Measurements from ENCODE around the gene CYP24A1.

Gene CYP24A1

GRCh38 chr20:54156981-54157835 is 16.6 kb downstream of the CYP24A1 start:
- no peak for DNase-seq (ENCODE audit: low read depth in 2 of 3, low spot score in 1 of 3)

DNA sequence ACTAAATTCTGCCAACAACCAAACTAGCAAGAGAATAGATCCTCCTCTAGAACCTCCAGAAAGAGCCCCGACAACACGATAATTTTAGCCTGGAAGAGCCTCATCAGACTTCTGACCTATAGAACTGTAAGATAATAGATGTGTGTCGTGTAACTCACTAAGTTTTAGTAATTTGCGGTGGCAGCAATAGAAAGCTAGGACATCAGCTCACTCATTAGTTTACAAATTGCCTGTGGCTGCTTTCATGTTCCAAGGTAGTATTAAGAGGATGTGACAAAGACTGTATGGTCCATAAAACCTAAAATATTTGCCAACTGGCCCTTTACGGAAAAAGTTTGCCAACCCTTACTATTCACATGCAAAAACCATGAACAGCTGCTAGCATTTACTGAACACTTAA is 17.3 kb downstream of the CYP24A1 start:
- DNase-seq (ENCODE audit: low read depth in 2 of 3, low spot score in 1 of 3) = no peak

DNA sequence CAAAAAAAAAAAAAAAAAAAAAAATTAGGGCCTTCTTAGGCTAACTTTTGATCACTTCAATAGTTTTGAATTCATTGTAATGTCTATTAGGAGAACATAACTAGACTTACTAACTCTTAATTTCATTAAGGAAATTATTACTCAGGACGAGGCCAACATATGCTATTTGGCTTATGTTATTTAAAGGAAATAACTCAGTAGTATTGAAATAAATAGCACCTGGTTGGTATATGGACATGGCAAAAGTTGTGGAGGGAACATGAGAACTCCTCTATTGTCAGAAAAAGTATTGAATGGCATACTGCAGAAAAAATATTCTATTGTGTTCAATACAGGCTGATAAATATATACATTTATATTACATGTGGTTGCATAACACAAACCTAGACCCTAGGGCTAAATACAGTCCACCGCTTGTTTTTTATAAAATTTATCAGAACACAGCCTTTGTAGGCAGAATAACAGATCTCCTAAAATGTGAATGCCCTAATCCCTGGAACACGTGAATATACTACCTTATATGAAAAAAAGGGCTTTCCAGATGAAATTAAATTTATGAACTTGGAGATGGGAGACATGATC is 18.0 kb downstream of the CYP24A1 start:
- DNase-seq (ENCODE audit: low read depth in 2 of 3, low spot score in 1 of 3) = no peak

DNA sequence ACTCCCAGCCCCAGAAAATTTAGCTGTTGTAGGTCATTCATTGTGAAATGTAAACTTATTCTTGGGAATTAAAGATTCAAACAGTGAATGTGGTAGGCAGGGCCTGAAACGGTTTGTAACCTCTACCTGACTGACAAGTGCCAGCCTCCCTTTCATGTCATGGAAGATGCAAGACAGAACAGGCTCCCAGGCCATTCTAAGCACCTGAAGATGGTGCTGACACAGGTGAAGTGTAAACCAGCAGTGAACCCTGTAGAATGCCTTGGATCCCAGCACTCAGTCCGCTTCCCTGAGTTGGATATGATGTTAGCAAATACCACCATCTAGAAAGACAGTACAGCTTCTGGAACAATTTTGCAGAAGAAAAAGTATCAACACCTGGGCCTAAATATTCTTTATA is 19.3 kb downstream of the CYP24A1 start:
- DNase-seq (ENCODE audit: low read depth in 2 of 3, low spot score in 1 of 3) = no peak

DNA sequence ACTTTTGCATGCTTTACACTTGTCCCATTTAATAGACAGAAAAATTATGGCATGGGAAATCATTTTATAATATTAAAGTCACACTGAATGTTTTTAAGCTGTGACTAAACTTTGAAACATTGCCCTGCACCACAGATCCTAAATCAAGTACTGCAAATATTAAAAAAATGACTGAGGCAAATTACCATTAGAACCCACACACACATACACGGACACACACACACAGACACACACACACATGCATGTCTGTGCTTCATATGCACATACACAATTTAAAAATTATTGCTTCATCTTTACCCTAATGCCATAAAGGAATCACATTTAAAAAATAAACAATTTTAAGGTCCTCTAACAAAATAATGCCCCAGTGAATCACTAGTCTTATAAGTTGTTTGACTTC is 19.9 kb downstream of the CYP24A1 start:
- no peak for DNase-seq (ENCODE audit: low read depth in 2 of 3, low spot score in 1 of 3)

- DNase-seq (ENCODE audit: low read depth in 2 of 3, low spot score in 1 of 3) = no peak
Measured at GRCh38 chr20:54153041-54153327, 20.8 kb downstream of the CYP24A1 start.

- no peak for DNase-seq (ENCODE audit: low read depth in 2 of 3, low spot score in 1 of 3)
Measured at GRCh38 chr20:54152227-54153040, 21.4 kb downstream of the CYP24A1 start.

- DNase-seq (ENCODE audit: low read depth in 2 of 3, low spot score in 1 of 3) = no peak
Measured at GRCh38 chr20:54151511-54152226, 22.1 kb downstream of the CYP24A1 start.

DNA sequence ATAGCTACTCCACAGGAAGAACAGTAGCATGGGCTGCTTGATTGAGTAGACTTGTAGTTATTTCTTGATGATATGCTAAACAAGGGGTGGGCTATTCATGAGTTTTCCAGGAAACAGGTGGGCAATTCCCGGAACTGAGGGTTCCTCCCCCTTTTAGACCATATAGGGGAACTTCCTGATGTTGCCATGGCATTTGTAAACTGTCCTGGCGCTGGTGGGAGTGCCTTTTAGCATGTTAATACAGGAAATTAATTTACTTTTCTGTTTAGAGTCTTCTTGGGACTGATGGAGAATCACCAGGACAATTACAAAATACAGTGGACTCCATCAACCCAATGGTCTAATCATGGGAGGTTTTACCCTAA is 22.7 kb downstream of the CYP24A1 start:
- no peak for DNase-seq (ENCODE audit: low read depth in 2 of 3, low spot score in 1 of 3)

- DNase-seq (ENCODE audit: low read depth in 2 of 3, low spot score in 1 of 3) = no peak
Measured at GRCh38 chr20:54149765-54150264, 24.0 kb downstream of the CYP24A1 start.

DNA sequence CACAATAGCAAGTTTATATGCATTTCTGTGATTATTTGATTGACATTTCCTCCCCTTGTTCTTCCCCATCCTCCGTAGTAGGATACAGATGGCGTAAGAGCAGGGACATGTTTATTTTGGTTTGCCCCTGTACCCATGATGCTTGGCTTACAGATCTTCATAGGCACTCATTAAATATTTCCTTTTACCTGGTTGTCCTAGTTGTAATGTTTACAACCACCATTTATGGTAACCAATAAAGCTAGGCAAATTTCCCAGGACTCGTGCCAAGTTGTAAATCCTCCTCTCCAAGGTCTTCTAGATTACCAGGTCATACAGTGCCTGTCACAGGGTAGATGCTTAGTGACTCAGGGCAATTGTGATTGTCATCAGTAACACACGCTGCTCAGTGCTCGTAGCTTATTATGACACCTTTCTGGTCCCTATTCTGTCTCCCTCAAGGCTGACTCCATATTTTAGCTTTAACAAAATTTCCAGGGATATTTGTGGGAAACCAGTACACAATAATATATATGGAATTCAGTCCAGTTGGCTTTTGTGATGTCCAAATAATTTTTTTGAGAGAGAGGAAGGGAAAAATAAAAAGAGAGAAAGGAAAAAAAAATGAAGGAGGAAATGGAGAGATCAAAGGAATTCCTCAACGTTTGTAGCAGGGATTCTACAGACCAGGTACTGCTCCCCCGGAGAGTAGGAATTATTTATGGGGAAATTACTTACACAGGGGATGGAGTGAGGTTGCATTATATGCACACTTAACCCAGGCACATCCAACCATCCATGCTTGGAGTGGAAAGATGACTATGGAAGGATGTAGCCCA is 24.6 kb downstream of the CYP24A1 start:
- no peak for DNase-seq (ENCODE audit: low read depth in 2 of 3, low spot score in 1 of 3)

GRCh38 chr20:54146672-54147071 is 27.1 kb downstream of the CYP24A1 start:
- DNase-seq (ENCODE audit: low read depth in 2 of 3, low spot score in 1 of 3) = no peak

DNA sequence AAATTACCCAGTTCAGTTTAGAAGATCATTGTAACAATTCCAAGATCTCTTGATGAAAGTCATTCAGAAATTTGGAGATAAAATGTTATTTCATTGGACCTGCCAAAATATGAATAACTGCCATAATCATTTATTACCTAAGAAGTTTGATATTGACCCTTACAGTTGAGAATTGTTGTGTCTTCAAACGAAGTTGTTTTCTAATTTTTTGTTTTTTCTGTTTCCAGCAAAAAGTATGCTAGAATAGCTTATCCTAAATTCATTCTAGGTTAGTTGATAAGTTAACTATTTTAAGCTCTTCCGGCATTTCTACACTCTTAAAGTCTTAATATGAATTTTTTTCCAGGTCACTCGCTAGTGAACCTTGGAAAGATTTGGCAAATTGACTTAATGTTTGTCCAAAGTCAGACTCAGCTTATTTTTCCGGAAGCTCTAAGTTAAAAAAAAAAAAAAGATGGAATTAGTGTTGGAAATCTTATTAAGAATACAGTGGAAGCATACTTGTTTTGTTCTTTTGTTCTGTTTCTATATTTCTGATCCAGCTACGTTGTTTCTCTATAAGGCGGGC is 28.9 kb downstream of the CYP24A1 start:
- DNase-seq (ENCODE audit: low read depth in 2 of 3, low spot score in 1 of 3) = no peak

GRCh38 chr20:54140927-54141566 is 32.7 kb downstream of the CYP24A1 start:
- DNase-seq (ENCODE audit: low read depth in 2 of 3, low spot score in 1 of 3) = no peak

GRCh38 chr20:54140486-54140885 is 33.3 kb downstream of the CYP24A1 start:
- DNase-seq (ENCODE audit: low read depth in 2 of 3, low spot score in 1 of 3) = no peak

- no peak for DNase-seq (ENCODE audit: low read depth in 2 of 3, low spot score in 1 of 3)
Measured at GRCh38 chr20:54140067-54140466, 33.7 kb downstream of the CYP24A1 start.

DNA sequence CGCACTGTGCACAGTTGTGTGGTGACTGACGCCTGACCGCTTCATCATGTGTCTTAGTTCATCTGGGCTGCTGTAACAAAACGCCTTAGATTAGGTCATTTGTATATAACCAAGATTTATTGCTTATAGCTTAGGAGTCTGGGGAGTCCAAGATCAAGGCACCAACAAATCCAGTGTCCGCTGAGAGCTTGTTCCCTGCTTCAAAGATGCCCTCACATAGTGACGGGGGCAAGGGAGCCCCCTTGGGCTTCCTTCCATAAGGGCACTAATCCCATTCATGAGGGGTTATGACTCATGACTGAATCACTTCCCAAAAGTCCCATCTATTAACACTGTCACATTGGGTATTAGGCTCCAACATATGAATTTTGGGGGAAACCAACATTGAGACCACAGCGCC is 34.6 kb downstream of the CYP24A1 start:
- no peak for DNase-seq (ENCODE audit: low read depth in 2 of 3, low spot score in 1 of 3)

DNA sequence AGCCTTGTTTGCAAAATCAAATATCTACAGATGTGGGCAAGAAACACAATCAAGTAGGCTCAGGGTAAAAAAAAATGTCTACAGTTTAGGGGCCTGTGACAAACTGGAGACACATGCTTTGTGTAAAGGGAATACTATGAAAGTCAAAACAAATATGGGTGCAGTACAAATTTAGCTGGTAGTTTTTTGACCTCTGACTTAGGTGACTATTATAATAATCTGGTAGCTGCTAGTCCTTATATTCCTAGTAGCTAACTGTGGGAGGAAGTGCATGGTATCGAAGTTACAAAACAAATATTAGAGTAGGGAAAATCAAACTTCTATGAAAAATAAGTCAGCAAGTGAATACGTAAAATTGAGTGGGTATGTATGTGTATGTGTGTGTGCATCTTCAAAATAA is 35.4 kb downstream of the CYP24A1 start:
- DNase-seq (ENCODE audit: low read depth in 2 of 3, low spot score in 1 of 3) = no peak

DNA sequence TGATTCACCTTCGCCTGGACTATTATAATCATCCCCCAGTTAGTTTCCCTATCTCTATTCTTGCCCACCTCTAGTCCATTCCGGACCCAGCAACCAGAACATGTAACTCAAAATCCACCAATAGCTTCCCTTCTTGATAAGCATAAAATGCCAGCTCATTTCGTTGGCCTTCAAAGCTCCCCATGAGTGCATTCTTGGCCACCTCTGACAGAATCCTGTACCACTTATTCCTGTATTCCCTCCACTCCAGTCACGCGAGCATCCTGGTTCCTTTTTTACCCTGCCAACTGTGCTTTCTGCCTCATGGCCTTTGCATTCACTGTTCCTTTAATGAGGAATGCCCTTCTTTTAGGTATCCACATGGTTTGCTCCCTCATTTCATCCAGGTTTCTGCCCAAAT is 36.7 kb downstream of the CYP24A1 start:
- no peak for DNase-seq (ENCODE audit: low read depth in 2 of 3, low spot score in 1 of 3)

Measured in stimulated activated CD4-positive, alpha-beta T cell treated with anti-CD3 and anti-CD28 coated beads, Interleukin-12 subunit alpha, Interleukin-12 subunit beta, amount 100 ng/mL, for 48 hours (primary cell).